OCI-LY1 (cell line): ENCODE results near the gene PARL.

ENCODE experiments used
- EZH2 ChIP-seq: fragments of 200-600 bp; sonication (generic), shearing (Covaris generic); IDR thresholded peaks from 2 replicates; pipeline ENCODE4 v1.8.0; 2017; ENCODE audit warnings: borderline replicate concordance, mixed run types, mild to moderate bottlenecking, antibody characterized with exemption, low read length, moderate library complexity, mixed read lengths
- TF ChIP-seq, protein P1 (sequence below): fragments of 200-600 bp; sonication (generic), shearing (Covaris generic); IDR thresholded peaks from 2 replicates; pipeline ENCODE4 v1.5.1; 2017; ENCODE audit warnings: mild to moderate bottlenecking, antibody characterized with exemption, low read length, moderate library complexity, mixed read lengths

DNA sequence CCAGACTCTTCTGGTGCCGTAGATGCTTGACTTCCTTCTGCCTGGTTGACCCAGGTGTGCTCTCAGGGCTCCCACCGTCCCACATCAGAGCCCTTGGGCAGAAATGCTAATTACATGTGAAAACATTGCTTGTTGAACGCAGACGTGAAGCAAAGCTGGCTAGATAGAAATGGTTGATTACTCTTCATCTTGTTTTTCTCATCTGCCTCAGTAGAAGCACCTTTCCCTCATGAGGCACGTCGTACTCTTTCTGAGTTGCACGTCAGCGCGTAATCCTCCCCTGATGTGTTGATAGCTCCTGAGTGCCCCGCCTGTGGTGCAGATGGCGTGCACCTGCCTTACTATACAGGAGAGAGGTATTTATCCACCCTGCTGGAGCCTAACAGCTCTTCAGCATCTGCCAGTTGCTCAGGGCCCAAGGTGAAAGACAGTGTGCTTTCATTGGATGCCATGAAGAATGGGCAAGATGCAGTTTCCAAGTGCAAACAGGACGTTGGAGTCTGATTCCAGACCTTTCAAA is 77.4 kb downstream of the PARL start:
- TF ChIP-seq, protein P1, sequence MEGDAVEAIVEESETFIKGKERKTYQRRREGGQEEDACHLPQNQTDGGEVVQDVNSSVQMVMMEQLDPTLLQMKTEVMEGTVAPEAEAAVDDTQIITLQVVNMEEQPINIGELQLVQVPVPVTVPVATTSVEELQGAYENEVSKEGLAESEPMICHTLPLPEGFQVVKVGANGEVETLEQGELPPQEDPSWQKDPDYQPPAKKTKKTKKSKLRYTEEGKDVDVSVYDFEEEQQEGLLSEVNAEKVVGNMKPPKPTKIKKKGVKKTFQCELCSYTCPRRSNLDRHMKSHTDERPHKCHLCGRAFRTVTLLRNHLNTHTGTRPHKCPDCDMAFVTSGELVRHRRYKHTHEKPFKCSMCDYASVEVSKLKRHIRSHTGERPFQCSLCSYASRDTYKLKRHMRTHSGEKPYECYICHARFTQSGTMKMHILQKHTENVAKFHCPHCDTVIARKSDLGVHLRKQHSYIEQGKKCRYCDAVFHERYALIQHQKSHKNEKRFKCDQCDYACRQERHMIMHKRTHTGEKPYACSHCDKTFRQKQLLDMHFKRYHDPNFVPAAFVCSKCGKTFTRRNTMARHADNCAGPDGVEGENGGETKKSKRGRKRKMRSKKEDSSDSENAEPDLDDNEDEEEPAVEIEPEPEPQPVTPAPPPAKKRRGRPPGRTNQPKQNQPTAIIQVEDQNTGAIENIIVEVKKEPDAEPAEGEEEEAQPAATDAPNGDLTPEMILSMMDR: no peak
- no peak for TF ChIP-seq EZH2
